Esophagus mucosa (tissue), 1 donor: ENCODE data around the gene SPAG5. TPM values are rescaled to one million over a fixed set of nuclear protein-coding genes. Genes with fewer than 3 reads are reported as not detected.

Source experiments
- ATAC-seq: fragments of 200-7000 bp; cut with Tn5 transposase; one replicate; pipeline ENCODE4 v1.9.1; 2020
- total RNA-seq: library from RNA; stranded (reverse); gene quantifications from one replicate; pipeline ENCODE4 v1.2.4, GENCODE V29; 2023
- donor health status: DM: yes; HTN: yes; CAD: no.

Gene SPAG5, protein sequence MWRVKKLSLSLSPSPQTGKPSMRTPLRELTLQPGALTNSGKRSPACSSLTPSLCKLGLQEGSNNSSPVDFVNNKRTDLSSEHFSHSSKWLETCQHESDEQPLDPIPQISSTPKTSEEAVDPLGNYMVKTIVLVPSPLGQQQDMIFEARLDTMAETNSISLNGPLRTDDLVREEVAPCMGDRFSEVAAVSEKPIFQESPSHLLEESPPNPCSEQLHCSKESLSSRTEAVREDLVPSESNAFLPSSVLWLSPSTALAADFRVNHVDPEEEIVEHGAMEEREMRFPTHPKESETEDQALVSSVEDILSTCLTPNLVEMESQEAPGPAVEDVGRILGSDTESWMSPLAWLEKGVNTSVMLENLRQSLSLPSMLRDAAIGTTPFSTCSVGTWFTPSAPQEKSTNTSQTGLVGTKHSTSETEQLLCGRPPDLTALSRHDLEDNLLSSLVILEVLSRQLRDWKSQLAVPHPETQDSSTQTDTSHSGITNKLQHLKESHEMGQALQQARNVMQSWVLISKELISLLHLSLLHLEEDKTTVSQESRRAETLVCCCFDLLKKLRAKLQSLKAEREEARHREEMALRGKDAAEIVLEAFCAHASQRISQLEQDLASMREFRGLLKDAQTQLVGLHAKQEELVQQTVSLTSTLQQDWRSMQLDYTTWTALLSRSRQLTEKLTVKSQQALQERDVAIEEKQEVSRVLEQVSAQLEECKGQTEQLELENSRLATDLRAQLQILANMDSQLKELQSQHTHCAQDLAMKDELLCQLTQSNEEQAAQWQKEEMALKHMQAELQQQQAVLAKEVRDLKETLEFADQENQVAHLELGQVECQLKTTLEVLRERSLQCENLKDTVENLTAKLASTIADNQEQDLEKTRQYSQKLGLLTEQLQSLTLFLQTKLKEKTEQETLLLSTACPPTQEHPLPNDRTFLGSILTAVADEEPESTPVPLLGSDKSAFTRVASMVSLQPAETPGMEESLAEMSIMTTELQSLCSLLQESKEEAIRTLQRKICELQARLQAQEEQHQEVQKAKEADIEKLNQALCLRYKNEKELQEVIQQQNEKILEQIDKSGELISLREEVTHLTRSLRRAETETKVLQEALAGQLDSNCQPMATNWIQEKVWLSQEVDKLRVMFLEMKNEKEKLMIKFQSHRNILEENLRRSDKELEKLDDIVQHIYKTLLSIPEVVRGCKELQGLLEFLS
- total RNA-seq, result 24.3 TPM

DNA sequence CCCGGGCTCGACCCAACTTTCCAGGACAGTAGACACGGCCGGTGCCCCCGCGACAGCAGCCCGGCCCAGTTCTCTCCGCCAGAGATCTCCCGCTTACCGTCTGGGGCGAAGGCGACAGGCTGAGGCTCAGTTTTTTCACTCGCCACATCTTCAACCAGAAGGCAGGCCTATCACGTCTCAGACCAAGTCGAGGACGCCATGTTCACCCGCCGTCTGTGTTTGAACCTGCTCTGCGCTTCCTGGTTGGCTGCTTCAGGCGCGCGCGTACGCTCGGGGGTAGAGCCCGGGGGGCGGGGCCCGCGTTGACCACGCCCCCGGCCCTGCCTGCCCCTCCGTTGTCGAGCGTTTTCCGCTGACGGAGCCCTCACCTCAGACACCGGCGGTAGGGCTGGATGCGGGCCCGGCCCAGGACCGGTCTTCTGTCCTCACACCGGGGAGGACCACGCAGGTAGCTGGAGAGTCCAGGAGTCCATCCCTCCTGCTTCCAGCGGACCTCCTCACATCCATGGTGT lies at the start of gene SPAG5:
TSS of gene SPAG5 (minus strand) at position 227 of the 512 bp plus-strand sequence. CDS start at position 148, 79 bp downstream.
- peak; percentile 98 for ATAC-seq

DNA sequence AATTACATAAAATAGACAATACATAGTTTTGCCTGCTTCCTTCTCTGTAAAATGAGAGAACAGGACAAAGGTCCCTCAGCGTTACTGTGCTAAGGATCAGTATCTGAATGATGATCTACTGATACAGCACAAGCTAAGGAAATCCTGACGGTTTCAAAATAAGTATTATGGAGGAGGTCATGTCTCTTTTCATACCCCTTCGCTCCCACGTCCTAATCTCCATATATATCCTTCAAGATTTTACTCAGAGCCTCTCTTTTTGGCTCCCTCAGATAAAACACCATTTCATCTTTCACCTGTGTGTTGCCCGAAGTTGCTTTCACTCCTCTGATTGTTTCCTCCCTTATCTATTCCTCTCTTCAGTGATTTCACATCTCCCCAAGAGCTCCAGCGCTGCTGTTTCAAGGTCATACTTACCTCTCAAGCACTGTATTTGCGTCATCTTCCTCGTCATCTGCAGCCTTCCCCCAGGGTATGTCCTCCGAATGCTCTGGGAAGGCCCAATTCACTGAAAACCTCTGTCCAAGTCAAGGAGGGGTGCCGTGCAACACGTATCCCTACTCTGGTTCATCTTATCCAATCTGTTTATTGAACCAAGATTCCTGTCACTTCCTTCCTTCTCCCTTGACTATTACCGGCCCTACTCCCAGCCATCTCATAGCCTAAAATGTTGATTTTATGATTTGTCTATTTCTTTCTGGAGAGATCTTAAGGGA lies 47.4 kb upstream of the SPAG5 start:
- no peak for ATAC-seq

DNA sequence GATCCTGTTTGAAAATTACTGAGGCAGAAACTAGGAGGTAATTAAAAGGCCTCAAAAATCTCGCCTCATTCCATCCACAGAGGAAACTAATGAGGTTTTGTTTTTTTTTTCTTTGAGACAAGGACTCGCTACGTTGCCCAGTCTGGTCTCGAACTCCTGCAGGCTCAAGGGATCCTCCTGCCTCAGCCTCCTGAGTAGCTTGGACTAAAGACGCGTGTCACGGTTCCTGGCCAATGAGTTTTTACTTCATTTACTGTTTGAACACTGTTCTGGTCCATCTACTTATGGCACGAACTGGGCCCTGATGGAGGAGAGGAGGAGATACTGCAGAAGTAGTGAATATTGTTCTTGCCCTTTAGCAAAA lies 46.7 kb upstream of the SPAG5 start:
- no peak for ATAC-seq

DNA sequence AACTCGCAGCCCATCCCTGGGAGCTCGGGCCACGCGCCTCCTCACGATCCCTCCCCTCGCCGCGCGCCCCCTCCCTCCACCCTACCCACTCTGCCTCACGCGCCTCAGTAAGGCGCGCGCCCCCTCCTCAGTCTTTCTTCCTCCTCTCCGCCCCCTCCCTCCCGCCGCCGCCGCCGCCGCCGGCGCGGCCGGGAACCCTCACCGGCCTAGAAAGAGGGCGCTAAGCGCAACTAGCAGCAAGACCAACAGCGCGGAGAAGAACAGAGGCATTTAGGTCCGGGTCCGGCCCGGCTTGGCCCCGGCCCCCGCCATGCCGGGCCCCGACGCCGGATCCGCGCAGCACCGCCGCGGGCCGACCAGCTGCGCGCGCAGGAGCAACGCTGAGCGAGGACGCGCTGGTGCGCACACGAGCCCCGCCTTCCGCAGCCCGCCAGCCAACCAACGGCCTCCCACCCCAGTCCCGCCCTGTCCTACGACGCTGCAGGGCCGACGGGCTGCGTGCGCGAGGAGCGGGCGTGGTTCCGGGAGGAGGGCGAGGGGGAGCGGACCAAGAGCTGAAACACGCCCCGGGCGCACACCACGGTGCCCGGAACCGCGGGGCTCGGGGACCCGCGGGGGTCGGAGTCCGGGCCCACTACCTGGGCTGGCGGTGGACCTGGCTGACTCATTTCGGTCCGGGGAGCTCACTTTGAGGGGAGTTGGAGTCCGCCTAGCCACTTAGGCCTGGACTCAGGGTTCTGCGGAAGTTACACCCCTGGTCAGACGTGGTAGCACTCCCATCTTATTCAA lies 46.2 kb upstream of the SPAG5 start, which contains the start of gene BLTP2:
TSS of gene BLTP2 (minus strand) at position 372 of the 789 bp plus-strand sequence. CDS start at position 270, 102 bp downstream.
- peak; percentile 99 for ATAC-seq

DNA sequence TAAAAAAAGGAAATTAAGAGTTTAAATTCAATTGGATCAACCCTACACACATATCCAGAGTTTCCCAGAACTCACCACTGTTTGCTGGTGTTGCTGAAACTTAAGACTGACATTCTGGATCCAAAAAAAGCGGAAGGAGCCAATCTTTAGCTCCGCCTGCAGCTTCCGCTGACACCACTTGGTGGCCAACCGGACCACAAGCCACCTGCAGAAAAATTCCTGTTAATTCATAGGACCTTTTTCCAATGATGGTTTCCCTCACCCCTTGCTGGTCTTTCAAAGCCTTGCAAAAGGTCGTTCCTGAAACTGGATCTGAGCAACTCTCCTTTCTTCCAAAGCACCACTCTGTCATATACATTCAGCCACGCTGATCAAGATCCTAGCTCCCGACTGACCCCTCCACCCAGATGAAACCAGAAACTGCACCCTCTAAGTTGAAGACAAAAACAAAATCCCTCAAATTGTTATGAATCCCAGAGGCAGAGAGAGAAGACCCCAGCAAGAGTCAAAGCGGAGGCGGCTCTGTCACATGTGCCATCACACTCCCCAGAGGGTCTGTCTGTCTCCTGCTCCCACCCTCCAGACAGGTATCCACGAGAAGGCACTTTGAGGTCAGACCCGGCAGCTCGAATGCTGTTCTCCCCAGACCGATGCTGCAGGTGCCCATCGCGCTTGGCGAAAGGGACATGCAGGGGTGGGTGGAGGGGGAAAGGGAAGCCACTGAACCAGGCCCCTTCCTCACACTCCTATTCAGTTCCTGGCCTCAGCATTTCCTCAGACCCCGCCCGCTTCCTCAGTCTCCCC lies 45.4 kb upstream of the SPAG5 start:
- ATAC-seq, result peak; percentile 8

DNA sequence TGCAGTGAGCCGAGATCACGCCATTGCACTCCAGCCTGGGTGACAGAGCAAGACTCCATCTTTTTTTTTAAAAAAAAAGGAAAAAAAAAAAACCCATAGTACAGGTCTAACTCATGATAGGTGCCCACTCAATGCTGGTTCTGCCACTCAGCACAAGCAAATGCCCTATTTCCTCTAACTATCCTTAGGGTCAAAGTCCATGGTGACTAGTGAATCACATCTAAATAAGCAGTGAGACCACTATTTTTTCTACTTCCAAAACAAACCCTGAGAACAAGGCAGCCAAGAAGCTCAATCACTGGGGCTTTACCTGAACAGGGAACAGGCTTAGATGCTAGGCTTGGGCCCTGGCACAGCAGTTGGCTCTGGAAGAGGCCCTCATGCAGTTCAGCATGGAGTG lies 42.8 kb upstream of the SPAG5 start:
- ATAC-seq, result no peak

DNA sequence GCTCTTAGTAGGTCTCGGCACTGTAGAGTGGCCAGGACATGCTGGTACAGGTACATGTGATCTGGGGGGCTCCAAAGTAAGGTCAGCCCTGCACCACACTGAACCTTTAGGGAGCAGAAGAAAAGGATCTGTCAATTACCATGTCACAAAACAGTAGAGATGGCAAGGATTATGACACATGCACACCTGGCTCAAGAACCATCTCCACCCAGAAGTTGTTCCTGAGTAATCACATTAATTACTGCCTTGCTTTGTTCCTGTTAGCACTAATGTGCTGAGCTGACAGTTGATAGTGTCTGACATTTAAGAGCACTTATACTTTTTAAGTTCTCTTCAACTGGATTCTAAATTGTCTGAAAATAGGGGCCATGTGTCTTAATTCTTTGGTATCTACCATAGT lies 36.7 kb upstream of the SPAG5 start:
- peak; percentile 74 for ATAC-seq

DNA sequence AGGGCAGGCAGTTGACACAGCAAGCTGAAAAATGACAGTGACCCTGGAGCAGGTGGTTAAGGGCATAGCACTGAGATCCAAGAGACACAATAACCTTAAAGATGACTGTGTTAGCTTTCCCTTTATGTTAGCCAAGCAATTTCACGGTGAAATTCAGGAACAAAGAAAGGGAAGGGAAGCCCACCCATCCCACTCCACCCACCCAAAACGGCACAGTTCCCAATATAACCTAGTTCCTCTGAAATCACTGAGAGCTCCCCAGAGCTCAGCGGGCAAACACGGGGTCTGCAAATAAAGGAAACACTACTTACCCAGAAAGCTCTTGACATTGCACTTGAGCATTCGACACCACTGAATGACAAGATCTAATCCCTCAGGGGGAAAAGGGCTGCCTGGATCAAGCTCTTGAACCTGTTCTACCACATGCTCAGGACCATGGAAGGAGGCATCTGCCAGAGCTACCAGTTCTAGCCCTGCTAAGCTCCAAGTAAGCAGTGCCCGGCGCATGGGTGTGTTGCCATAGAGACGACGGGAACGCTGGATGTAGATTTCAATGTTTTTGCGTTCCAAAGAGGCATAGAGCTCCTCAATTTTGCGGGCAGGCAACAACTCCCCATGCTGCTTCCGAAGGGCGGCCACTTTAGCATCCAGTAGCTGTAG lies 35.5 kb upstream of the SPAG5 start:
- ATAC-seq, result peak; percentile 53

DNA sequence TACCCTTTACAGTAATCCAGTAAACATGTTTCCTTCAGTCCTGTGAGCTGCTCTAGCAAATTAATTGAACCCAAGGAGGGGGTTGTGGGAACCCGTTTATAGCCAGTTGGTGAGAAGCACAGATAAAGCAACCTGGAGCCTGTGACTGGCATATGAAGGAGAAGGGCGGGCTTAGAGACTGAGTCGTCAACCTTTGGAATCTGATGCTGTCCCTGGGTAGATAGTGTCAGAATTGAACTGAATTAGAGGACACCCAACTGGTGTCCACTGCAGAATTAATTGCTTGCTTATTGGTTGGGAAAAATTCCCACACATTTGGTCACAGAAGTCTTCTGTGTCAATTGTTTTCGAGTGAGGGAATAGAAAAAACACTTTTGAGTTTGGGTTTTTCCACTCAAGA lies 28.0 kb upstream of the SPAG5 start:
- no peak for ATAC-seq

DNA sequence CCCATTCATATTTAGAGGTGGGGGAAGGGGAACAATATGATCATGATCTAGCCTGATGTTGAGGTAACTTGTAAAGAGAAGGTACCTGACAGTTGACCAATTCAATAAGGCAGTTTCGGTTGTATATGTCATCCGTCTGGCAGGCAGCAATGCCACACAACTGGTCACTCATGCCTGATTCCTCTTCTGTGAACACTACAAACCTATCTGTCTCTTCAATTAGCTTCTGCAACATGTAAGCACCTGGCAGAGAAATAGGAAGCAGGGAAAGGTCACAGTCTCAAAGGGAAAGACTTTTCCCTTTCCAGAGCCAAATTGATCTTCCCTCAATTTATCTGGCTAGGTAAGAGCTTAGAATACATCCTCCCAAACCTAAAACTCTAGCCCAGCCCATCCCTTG lies 25.3 kb upstream of the SPAG5 start:
- ATAC-seq, result no peak

DNA sequence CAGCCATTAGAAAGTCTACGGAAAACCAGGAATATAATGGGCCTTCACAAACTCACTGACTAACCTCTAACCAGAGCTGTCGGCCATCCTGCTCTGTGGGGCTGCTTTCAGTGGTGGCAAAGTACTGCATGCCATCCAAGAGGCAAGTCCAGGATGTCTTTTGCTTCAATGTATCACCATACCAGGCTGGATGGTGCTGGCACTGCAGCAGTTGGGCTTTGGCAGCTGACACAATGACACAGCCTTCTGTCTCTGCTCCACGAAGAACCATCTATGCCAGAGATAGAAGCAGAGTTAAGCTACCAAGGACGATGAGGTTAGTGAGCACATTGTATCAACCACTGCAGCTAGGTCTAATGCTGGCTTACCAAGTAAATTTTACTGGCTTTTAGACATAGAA lies 24.9 kb upstream of the SPAG5 start:
- ATAC-seq, result no peak

DNA sequence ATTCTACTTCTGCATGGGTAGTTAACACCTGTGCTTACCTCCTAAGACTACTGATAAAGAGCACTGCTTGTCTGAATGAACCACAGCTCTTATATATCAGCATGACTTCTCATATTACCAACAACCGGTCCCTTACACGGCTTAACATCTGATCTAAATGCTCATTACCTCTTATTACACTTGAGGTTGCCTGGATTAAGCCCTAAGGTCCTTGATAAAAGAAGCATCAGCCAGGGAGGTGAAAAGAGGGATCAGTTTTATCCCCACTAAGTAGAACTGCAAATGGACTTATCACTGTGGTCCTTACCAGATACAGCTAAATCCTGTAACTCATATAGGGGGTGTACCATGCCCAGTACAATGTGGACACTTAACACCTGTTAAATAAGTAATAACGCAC lies 23.4 kb upstream of the SPAG5 start:
- ATAC-seq, result no peak

DNA sequence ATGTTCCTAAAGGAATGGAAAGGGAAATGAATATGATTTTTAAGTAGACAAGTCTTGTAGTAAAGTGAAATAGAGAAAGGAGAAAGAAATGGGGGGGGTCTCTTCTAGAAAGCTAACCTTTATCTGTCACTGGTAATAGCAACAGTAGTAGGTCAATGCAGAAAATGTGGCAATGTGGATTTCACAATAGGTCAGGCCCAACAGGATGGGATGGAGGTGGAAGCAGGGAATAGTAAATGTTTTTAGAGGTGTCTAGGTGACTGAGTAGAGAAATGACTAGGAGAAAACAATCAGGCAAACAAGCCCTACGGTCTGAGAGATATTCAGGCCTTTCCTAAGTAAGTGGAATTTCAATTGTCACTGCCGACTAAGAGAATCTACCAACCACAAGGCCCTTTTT lies 21.2 kb upstream of the SPAG5 start:
- ATAC-seq, result no peak

DNA sequence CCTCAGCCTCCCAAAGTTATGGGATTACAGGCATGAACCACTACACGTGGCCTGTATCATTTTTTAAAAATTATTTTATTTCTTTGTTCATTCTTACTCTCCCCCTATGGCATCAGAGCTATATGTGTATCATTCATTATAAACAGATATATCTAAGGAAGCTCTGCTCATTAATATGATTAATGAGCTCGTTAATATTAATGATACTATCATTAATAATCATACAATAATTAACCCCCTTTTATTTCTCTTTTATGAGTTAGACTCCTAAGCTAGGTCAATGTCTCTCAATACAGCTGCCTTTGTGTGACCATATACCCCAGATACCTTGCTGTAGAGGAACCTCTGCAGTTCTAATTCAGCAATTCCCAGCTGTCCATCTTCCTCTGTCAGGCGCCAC lies 19.6 kb upstream of the SPAG5 start:
- ATAC-seq, result no peak

DNA sequence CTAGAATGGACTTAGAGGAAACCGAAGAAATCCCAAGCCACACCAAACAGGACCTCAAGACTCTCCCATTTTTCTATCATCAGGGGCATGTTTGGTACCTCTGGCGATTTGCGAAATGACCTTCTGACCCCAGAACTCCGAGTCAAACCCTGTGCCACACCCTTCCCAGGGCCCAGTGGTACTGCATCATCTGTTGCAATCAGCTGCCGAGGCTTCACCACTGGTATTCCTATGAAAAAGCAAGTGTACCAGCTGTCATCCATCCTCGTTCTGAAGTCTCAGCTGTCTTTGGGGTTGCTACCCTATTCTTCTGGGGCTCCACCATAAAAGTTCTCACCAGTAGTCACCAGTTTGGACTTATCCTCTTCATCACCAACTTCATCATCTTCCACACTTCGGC lies 17.5 kb upstream of the SPAG5 start:
- ATAC-seq, result no peak

DNA sequence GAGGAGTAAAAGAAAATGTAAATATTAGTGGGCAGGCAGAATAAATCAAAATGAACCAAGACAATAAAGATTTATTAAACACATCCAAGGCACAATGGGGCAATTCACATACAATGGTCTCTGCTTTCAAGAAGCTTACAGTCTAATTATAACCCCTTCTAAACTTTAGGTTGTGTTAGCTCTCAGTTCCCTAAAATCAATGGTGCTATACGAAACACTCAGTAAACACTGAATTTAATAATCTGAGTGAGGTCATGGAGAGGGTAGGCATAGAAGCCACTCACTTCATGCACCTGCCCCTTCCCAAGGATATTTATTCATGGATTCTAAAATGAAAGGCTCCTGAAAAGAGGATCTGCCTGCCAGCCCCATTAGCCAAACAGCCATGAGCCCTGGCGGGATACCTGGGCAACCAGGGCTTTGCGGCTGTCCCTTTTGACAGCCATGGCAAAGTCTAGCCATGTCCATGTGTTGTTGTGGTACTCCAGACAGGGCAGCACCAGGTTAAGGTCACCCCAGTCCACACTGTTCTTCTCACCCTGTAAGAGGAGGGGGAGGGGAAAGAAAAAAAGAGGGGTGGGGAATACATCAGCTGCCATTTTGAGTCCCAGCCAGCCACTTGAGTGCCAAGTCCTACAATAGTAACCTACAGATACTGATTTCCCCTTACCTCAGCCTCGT lies 16.6 kb upstream of the SPAG5 start:
- ATAC-seq, result no peak

DNA sequence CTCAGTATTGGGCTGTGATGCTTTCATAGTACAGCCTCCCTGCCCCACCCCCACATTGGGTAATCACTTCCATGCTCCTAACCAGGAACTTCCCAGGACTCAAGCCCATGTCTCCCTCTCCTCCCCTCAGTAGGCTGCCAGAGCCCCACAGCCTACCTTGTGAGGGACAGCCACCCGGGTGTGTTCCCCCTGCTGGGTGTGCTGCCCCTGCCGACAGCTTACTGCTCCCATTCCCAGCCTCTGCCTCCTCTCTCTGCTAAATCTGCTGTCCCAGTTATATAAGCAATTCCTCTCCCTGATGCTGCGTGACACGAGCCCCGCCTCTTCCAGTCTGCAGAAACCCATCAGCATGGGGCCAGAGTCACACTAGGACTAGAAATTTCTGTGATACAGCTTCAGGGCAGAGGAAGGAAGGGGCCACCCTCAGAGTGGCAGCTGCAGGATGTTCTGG lies 15.1 kb upstream of the SPAG5 start, which contains the start of gene RSKR:
TSS of gene RSKR (minus strand) at position 255 of the 451 bp plus-strand sequence. CDS start at position 231, 24 bp downstream.
- ATAC-seq, result no peak

DNA sequence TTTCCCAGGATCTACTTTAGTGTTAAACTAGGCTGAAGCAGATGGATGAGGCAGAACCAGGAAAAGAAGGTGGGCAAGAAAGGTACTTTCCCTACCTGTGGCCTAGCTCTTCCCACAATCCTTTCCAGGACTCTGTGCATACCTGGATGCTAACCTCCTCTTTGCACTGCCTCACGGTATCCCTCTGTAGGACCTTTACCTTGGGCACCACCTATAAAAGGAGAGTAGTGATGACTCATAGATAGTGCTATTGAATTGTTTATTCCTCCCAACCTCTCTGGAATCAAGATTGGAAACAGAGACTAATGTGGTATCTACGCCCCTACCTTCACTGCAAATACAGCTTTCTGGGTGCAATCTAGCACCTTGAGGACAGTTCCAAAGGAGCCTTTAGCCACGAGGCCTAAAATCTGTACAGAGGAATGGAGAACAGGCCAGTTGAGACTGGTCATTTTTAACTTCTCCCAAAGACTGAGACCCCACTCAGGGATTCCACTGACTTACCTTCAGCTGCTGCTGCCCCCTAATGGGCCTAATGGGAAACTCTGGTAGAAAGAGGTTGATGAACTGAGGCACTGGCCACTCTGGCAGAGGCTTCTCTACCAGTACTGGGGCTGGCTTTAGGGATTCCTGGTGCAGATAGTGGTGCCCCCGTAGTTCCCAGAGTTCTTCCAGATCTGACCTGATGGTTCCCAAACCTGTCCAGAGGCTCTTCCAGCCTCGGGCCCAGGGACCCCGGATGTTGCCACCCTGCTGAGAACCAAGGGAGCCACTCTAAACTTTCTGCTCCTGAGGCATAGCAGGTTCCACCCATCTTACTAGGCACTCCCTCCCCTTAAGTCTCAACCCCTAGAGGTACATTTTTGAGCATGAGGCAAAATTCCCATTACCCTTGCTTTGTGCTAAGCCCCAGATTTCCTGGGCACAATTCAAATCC lies 14.4 kb upstream of the SPAG5 start:
- ATAC-seq, result peak; percentile 27
